Measurements from ENCODE around the gene ARVCF.
"Not testable (repeated sequence)": the region's sequence is repeated elsewhere in the genome, so short reads cannot be mapped to it uniquely, and the experiment has no call there.

Gene ARVCF

GRCh38 chr22:19959043-19959586 lies 57.5 kb downstream of the ARVCF start:
- DNase-seq = no peak

- no peak for DNase-seq
Observed at GRCh38 chr22:19958083-19959042, 58.3 kb downstream of the ARVCF start.

DNA sequence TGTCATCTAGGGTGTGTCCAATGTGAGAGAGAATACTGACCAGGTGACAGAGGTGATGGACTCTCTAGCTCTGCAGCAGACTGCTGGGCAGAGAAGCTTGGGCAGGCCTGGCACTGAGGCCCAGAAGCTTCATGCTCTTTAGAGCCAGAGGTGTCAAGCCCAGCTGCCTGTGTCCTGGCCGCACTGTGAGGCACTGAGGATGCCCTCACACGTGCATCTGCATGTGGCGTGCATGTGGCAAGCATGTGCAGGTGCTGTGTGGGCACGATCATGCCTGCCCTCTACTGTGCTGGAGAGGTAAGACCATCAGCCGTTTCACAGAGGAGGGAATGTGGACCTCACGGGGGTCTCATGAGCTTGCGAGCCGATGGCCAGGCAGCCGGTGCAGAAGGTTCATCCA lies 59.2 kb downstream of the ARVCF start:
- no peak for DNase-seq

GRCh38 chr22:19955241-19956128 lies 61.1 kb downstream of the ARVCF start:
- no peak for DNase-seq

- no peak for DNase-seq
Observed at GRCh38 chr22:19951346-19951745, 65.3 kb downstream of the ARVCF start.

- no peak for DNase-seq
Observed at GRCh38 chr22:19948057-19948760, 68.4 kb downstream of the ARVCF start.

DNA sequence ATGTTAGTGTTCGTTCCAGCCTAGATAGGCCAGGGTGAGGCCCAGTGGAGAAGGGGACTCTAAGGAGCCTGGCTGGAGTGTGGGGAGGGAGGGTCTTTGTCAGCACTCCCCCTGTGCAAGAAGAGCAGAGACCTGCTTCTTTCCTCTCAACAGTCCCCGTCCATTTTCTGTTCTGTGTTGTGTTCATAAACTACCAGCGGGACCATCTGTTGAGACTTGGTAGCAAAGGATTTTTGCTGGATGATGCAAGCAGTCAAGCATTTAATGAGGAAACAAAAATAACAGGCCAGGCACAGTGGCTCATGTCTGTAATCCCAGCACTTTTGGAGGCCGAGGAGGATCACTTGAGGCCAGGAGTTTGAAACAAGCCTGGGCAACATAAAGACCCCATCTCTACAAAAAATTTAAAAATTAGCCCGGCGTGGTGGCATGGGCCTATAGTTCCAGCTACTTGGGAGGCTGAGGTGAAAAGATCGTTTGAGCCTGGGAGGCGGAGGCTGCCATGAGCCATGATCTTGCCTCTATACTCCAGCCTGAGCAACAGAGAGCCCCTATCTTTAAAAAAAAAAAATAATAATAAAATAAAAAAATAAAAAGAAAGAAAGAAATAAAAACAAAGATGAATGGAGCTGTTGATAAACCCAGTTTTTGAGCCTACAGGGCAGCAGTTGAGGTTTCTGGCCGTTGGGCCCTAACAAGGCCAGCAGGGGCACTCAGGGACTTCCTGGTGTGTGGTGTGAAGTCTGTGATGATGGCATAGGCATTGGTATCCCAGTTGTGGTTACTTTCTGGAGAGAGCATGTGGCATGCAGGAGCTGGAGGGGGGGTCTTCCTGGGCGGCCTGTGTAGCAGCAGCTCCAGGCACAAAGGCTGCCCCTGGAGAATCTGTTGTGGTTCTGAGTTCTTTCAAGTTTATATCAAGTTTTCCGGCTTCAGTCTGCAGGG lies 73.3 kb downstream of the ARVCF start:
- no peak for DNase-seq

- DNase-seq = no peak
Observed at GRCh38 chr22:19942157-19943081, 74.2 kb downstream of the ARVCF start.

- no peak for DNase-seq
Observed at GRCh38 chr22:19941365-19942082, 75.1 kb downstream of the ARVCF start, which contains the start of the genes COMT and TXNRD2. TSS of gene COMT (plus strand) at chr22:19941772. CDS start at chr22:19962527, 20,755 bp downstream. TSS of gene TXNRD2 (minus strand) at chr22:19941818. CDS start at chr22:19941803, 15 bp downstream.

DNA sequence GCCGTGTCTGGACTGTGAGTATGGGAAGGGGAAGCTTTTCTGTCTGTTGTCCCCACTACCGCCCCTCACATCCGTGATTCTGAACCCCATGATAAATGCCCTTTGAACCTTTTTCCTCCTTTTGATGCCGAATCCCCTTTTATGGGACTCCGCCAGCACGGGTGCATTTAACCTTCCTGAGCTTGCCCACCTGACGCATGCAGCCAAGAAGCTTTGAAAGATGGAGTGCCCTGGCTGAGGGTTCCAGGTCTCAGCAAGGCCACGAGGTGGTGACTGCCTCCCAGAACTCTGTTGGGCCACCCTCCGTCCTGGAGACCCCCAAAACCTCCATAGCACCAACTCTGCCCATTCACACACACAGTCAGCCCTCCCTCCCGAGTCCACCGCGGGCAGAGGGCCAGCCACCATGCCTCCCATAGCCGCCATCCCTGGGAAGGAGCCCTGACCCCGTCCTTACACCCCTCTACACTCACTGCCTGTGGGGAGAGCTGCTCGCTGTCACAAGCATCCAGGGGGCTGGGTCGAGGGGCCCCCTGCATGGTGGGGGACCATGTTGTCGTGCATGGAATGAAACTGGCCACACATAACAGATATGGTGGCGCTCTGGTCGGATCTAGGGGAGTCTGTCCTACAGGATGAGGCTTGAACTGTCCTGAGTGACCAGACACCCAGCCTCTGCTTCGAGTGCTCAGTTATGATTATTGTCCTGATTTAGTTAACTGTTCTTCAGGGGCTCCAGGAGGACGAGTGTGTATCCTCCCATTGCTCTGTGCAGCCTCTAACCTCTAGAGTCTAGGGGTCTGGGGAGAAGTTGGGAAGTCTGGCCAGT lies 75.9 kb downstream of the ARVCF start:
- no peak for DNase-seq

DNA sequence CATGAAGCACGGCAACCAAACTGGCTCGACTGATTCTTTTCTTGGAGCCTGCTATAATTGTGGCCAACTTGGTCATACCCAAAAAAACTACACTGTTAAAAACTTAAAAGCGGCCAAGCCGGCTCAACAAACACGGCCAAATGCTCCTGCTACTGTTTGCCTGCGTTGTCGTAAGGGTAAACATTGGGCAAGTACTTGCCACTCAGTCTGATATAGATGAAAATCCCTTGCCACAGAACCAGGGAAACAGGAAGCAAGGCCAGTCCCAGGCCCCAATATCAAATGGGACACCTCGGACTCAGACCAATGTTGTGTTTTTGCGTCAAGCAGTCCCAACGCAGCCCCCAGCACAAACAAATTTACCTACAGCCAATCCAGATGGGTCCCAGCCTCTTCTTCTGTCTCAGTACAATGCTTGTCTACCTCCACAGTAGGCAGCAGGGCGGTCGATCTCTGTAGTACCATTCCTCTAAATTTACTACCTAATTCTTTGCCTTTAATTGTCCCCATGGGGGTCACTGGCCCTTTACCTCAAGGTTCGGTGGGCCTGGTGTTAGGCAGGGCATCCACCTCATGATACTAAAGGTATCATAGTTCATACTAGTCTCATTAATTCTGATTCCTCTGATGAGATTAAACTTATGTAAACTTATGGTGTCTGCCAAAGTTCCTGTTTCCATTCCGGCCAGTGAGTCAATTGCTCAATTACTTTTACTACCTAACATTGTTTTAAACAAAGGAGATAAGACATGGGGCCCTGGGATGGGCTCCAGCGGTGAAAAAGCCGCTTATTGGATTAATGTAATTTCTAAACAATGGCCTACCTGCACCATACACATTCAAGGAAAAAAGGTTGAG lies 78.8 kb downstream of the ARVCF start:
- DNase-seq = no peak

DNA sequence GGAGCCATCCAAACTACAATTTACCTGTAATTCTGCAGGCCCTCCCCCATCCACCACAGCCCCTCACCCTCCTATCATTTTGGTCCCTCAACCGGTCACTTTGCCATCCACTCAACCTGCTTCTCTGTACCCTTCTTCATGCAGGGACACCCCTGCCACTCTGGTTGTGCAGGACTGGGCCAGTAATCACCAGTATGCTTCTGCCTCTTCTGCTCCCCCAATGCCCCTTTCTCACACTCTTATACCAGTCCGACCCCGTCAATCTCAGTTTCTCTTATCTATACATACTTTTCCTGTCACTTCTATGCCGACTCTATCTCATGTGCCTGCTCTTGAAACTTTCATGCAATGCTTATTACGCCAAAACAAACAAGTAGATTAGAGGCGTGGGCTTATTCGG lies 80.1 kb downstream of the ARVCF start:
- DNase-seq = no peak

GRCh38 chr22:19935123-19935718 lies 81.4 kb downstream of the ARVCF start:
- not testable (repeated sequence) for DNase-seq

- no peak for DNase-seq
Observed at GRCh38 chr22:19933341-19934241, 83.0 kb downstream of the ARVCF start.

DNA sequence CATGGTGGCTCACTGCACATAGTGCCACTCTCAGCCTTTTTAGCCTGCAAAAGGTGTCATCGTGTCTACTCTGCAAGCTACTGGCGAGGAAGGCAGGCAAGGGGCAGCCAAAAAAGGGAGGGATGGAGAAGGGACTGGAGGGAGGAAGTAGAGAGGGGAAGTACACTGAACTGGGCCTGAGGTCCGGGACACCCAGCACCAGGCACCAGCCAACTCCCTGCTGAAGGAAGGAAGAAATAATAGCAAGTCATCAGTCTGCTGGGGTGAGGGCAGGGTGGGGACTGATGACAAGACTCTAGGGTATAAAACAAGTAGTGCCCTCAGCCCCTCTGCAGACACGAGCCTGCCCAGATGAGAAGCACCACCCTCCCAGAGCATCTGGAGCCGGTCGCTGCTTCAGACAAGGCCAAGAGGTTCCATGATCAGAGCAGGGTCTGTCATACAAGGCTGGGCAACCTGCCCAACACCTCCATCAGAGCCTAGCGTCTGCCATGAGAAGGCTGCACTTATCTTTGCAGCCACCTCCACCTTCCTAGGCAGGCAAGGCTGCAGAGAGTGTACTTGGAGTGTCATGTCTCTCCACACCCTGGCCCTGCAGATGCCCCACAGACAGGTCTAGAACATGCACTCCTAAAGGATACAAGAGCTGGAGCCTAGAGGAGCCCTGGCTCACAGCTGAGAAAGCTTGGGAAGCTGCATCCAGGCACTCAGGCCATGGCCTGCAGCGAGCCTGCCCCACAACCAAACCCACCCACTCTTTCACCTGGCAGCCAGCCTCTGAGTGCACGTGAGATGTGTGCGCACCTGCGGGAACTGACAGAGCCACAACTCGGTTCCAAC lies 84.0 kb downstream of the ARVCF start:
- DNase-seq = no peak
